ENCODE results near the gene RABGAP1L. TPM values are rescaled to one million over a fixed set of nuclear protein-coding genes. Genes with fewer than 3 reads are reported as not detected.

The RABGAP1L gene
- total RNA-seq, 2 experiments from 2014 or later: 98.1 to 158 TPM

- POLR2A ChIA-PET: interaction anchor here (0.5 to 2.1 kb wide), 5 partner anchors 10 to 75 kb away, joined by 3 to 14 read pairs (median 4); no protein-coding TSS in a partner anchor
Observed at GRCh38 chr1:174217248-174217647, 57.9 kb downstream of the RABGAP1L start.

DNA sequence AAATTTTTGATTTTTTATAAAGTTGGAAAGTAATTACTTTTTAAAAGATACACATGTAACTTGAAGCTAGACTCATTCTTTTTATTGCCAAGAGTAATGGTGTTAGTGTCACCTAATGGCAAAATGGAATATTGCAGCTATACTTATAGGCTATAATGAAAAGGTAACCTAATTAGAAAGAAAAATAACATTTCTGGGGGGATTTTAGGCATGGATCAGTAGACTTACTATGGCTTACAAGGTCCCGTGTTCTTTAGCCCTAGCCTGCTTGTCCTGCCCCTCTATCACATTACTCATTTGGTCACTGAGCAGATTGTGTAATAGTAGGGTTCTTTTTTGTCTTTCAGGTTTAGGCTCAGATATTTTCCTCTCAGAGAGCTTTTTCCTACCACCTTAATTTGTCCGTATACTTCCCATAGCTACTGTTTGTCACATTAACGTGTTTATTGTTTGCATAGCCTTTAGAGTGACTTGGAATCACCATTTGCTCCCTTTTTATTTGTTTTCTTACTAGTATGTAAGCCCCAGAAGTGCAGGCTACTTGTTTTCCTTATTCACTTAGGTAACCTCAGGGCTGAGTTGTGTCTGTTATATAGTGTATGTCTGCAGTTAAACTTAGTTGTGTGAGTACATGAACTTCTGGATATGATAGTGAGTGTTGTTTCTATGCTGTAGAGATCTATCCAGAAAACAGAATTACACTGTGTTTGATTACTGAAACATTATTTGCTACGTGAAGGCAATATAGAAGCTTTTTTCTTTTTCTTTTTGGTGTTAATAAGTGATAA is 58.7 kb downstream of the RABGAP1L start:
- no peak overlapping the region for H2AFZ ChIP-seq (ENCODE audit: low read length)
- intact Hi-C loops (cut with micrococcal nuclease; ENCODE audit: unreplicated experiment): loop anchor here (2.0 to 10.0 kb wide), 7 partner anchors 59 to 791 kb away; partner anchors contain the start of genes GAS5, KLHL20, RABGAP1L and RC3H1
- TF ChIP-seq, protein P1, sequence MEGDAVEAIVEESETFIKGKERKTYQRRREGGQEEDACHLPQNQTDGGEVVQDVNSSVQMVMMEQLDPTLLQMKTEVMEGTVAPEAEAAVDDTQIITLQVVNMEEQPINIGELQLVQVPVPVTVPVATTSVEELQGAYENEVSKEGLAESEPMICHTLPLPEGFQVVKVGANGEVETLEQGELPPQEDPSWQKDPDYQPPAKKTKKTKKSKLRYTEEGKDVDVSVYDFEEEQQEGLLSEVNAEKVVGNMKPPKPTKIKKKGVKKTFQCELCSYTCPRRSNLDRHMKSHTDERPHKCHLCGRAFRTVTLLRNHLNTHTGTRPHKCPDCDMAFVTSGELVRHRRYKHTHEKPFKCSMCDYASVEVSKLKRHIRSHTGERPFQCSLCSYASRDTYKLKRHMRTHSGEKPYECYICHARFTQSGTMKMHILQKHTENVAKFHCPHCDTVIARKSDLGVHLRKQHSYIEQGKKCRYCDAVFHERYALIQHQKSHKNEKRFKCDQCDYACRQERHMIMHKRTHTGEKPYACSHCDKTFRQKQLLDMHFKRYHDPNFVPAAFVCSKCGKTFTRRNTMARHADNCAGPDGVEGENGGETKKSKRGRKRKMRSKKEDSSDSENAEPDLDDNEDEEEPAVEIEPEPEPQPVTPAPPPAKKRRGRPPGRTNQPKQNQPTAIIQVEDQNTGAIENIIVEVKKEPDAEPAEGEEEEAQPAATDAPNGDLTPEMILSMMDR (conservative IDR thresholded peaks at IDR 0.05; ENCODE audit: low read length): peak; percentile 98
- no peak for TF ChIP-seq EZH2phosphoT487 (IDR thresholded peaks at IDR 0.05; ENCODE audit: borderline replicate concordance, low read depth, low read length)
- peaks cover 28% of the 10 kb centered on the region for H3K4me1 ChIP-seq (ENCODE audit: insufficient read depth, low read length, poor library complexity, severe bottlenecking)
- no TSS peak for BruUV-seq (replicated peaks)
- CTCF ChIA-PET (ENCODE audit: unreplicated experiment): interaction anchor here (0.9 kb wide), 1 partner anchor 56 kb away, joined by 3 read pairs; no protein-coding TSS in a partner anchor
- DNase-seq (ENCODE audit: low spot score): peak; percentile 63
- peaks cover 24% of the 10 kb centered on the region; the same call in 1 of the 2 replicates for H3K79me2 ChIP-seq (ENCODE audit: insufficient read depth, low read depth, low read length)
- H3K4me2 ChIP-seq (ENCODE audit: low read length): peak overlapping the region; percentile 49; the same call in 1 of the 2 replicates
- H3K36me3 ChIP-seq (ENCODE audit: insufficient read depth, low read length): peaks cover 27% of the 10 kb centered on the region
- no peaks in the 10 kb centered on the region; the same call in 1 of the 2 replicates for H3K9me3 ChIP-seq (ENCODE audit: low read length)
- H3K9me2 ChIP-seq (ENCODE audit: insufficient read depth, low read length): no peaks in the 10 kb centered on the region
- H3K4me3 ChIP-seq (ENCODE audit: low read depth, low read length, poor library complexity, severe bottlenecking): no peak overlapping the region
- POLR2A ChIA-PET: interaction anchor here (0.5 to 2.1 kb wide), 15 partner anchors 9 to 1837 kb away, joined by 3 to 14 read pairs (median 3); no protein-coding TSS in a partner anchor
- peak overlapping the region; percentile 51 for H3K27ac ChIP-seq (ENCODE audit: low read depth, low read length, poor library complexity, severe bottlenecking)
- H4K20me1 ChIP-seq (ENCODE audit: insufficient read depth, low read length): peaks cover 9% of the 10 kb centered on the region; the same call in 1 of the 2 replicates

More at GRCh38 chr1:174217248-174217647, 57.9 kb downstream of the RABGAP1L start:
- TF ChIP-seq, protein P1 (conservative IDR thresholded peaks at IDR 0.05; ENCODE audit: low read length): no peak
- no peak for TF ChIP-seq EZH2phosphoT487 (IDR thresholded peaks at IDR 0.05; ENCODE audit: borderline replicate concordance, low read depth, low read length)
- CTCF ChIA-PET (ENCODE audit: unreplicated experiment): no interaction called here
- intact Hi-C loops (cut with micrococcal nuclease; ENCODE audit: unreplicated experiment): loop anchor here (2.0 to 10.0 kb wide), 6 partner anchors 58 to 790 kb away; partner anchors contain the start of genes GAS5, KLHL20, RABGAP1L and RC3H1
- Histone ChIP-seq H4K20me1 (ENCODE audit: insufficient read depth, low read length) (peaks cover 9% of the 10 kb centered on the region; the same call in 1 of the 2 replicates), H3K9me3 (ENCODE audit: low read length) (no peaks in the 10 kb centered on the region; the same call in 1 of the 2 replicates), H3K4me3 (ENCODE audit: low read depth, low read length, poor library complexity, severe bottlenecking) (no peak overlapping the region), H3K4me1 (ENCODE audit: insufficient read depth, low read length, poor library complexity, severe bottlenecking) (peaks cover 28% of the 10 kb centered on the region), H3K4me2 (ENCODE audit: low read length) (no peak overlapping the region), H3K36me3 (ENCODE audit: insufficient read depth, low read length) (peaks cover 19% of the 10 kb centered on the region), H3K27ac (ENCODE audit: low read depth, low read length, poor library complexity, severe bottlenecking) (no peak overlapping the region), H3K79me2 (ENCODE audit: insufficient read depth, low read depth, low read length) (peaks cover 24% of the 10 kb centered on the region; the same call in 1 of the 2 replicates), H3K9me2 (ENCODE audit: insufficient read depth, low read length) (no peaks in the 10 kb centered on the region), H2AFZ (ENCODE audit: low read length) (no peak overlapping the region)
- BruUV-seq (replicated peaks): no TSS peak
- no peak for DNase-seq (ENCODE audit: low spot score)

Data from OCI-LY7 (cell line).